BJ (cell line): ENCODE data around the gene NPFFR2. TPM values are rescaled to one million over a fixed set of nuclear protein-coding genes. Genes with fewer than 3 reads are reported as not detected.
"Not testable (repeated sequence)": the region's sequence is repeated elsewhere in the genome, so short reads cannot be mapped to it uniquely, and the experiment has no call there.

Experiments used
- CTCF ChIA-PET: fragments of 350-600 bp; formaldehyde crosslinking; extraction: SDS; loops from one replicate; lab custom pipeline; 2021; ENCODE audit warnings: antibody characterized with exemption, inconsistent platforms; lab: Yijun Ruan, JAX
- POLR2A ChIA-PET: fragments of 300-600 bp; sonication (Branson Sonifier 250); formaldehyde crosslinking; extraction: SDS; loops from one replicate; lab custom pipeline; 2021; ENCODE audit warnings: antibody characterized with exemption; lab: Charles Lee
- DNase-seq: peaks from one replicate; pipeline ENCODE4 v3.0.0-alpha.2; 2011; ENCODE audit warnings: low read depth
- H3K27me3 ChIP-seq: 2 replicates; pipeline ENCODE4 v1.6.0; 2011; ENCODE audit warnings: low read length; ENCODE audit not compliant: control insufficient read depth, insufficient read depth
- H3K36me3 ChIP-seq: 2 replicates; pipeline ENCODE4 v1.5.1; 2011; ENCODE audit warnings: low read length; ENCODE audit not compliant: control insufficient read depth, insufficient read depth
- H3K4me3 ChIP-seq: 2 replicates; pipeline ENCODE4 v1.5.1; 2011; ENCODE audit warnings: low read depth, mild to moderate bottlenecking, control low read depth, low read length
- polyA plus RNA-seq: library from polyadenylated mRNA; depleted of rRNA; stranded (reverse); fragments of >200 nt; gene quantifications from 2 replicates; pipeline ENCODE4 v1.2.3, GENCODE V29; 2011
- TF ChIP-seq, protein P1 (sequence below): IDR thresholded peaks from 2 replicates; pipeline ENCODE4 v1.5.1; 2011; ENCODE audit warnings: low read depth, mild to moderate bottlenecking, control low read depth, inconsistent platforms, low read length, moderate library complexity; ENCODE audit not compliant: insufficient read depth

The NPFFR2 gene
- polyA plus RNA-seq, 1 experiment: not detected

DNA sequence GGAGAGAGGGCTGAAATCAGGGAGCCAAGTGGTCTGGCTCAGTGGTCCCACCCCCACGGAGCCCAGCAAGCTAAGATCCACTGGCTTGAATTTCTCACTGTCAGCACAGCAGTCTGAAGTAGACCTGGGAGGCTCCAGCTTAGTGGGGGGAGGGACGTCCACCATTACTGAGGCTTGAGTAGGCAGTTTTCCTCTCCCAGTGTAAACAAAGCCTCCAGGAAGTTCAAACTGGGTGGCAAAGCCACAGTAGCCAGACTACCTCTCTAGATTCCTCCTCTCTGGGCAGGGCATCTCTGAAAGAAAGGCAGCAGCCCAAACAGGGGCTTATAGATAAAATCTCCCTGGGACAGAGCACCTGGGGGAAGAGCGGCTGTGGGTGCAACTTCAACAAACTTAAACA lies 88.1 kb downstream of the NPFFR2 start:
- ChIA-PET CTCF (no interaction called here), POLR2A (no interaction called here)
- DNase-seq: no peak
- H3K27me3 ChIP-seq: no peaks in the 10 kb centered on the region
- TF ChIP-seq, protein P1, sequence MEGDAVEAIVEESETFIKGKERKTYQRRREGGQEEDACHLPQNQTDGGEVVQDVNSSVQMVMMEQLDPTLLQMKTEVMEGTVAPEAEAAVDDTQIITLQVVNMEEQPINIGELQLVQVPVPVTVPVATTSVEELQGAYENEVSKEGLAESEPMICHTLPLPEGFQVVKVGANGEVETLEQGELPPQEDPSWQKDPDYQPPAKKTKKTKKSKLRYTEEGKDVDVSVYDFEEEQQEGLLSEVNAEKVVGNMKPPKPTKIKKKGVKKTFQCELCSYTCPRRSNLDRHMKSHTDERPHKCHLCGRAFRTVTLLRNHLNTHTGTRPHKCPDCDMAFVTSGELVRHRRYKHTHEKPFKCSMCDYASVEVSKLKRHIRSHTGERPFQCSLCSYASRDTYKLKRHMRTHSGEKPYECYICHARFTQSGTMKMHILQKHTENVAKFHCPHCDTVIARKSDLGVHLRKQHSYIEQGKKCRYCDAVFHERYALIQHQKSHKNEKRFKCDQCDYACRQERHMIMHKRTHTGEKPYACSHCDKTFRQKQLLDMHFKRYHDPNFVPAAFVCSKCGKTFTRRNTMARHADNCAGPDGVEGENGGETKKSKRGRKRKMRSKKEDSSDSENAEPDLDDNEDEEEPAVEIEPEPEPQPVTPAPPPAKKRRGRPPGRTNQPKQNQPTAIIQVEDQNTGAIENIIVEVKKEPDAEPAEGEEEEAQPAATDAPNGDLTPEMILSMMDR: no peak
- H3K36me3 ChIP-seq: no peaks in the 10 kb centered on the region
- H3K4me3 ChIP-seq: no peak overlapping the region

DNA sequence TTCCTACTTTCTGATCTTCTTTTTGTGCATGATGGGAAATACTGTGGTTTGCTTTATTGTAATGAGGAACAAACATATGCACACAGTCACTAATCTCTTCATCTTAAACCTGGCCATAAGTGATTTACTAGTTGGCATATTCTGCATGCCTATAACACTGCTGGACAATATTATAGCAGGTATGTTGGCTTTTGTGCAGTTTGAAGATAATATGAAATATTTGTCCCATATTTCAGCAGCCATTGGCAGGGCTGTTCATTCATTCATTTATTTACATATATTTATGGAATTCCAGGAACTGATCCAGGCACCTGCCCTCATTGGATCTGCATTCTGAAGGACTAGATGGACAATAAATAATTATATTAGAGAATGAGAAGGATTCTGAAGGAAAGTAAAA lies 96.9 kb downstream of the NPFFR2 start:
- POLR2A ChIA-PET: no interaction called here
- no peaks in the 10 kb centered on the region for H3K36me3 ChIP-seq
- CTCF ChIA-PET: no interaction called here
- H3K4me3 ChIP-seq: no peak overlapping the region
- DNase-seq: no peak
- TF ChIP-seq, protein P1: no peak
- no peaks in the 10 kb centered on the region for H3K27me3 ChIP-seq

DNA sequence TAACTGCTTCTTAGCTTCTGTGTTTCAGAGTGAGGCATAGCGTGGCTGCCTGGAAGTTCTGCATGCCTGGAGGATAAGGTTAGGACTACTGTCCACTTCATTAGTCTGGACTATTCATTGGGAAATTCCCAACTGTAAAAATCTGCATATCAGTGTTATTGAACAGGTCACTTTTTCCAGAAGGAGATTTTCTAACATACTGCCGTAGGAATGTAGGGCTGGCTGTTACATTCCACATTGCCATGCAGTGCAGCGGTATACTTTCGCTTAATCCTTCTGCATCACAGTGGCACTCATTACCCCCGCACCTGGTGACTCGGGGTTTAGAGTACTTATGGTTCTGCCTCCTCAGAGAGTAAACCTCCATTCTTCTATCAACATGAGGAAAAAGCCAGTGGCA lies 104.6 kb downstream of the NPFFR2 start:
- Histone ChIP-seq H3K4me3 (no peak overlapping the region), H3K27me3 (no peaks in the 10 kb centered on the region), H3K36me3 (no peaks in the 10 kb centered on the region)
- ChIA-PET POLR2A (no interaction called here), CTCF (no interaction called here)
- DNase-seq: no peak
- TF ChIP-seq, protein P1: no peak

DNA sequence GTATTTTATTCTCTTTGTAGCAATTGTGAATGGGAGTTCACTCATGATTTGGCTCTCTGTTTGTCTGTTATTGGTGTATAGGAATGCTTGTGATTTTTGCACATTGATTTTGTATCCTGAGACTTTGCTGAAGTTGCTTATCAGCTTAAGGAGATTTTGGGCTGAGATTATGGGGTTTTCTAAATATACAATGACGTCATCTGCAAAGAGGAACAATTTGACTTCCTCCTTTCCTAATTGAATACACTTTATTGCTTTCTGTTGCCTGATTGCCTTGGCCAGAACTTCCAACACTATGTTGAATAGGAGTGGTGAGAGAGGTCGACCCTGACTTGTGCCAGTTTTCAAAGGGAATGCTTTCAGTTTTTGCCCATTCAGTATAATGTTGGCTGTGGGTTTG lies 108.2 kb downstream of the NPFFR2 start:
- H3K4me3 ChIP-seq, DNase-seq, H3K27me3 ChIP-seq, POLR2A ChIA-PET, CTCF ChIA-PET, H3K36me3 ChIP-seq: not testable (repeated sequence)

DNA sequence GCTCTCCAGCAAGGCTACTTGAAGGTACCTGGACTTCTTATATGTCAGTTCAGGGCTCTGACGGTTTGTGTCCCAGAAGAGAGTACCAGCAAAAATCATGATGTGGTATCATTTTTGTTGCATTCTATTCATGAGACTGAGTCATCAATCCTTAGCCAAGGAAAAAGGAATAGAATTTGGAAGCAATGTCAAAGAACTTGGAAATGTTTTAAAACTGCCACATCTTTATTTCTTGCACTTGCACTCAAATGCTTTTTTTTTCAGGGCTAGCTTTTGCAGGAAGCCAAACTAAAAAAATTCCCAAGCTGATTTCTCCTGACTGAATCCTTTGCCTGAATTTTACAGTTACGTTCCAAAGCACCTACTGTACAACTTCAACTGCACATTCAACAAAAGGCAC lies 112.4 kb downstream of the NPFFR2 start:
- ChIA-PET POLR2A (no interaction called here), CTCF (no interaction called here)
- TF ChIP-seq, protein P1: no peak
- Histone ChIP-seq H3K4me3 (no peak overlapping the region), H3K27me3 (no peaks in the 10 kb centered on the region), H3K36me3 (no peaks in the 10 kb centered on the region)
- DNase-seq: no peak

DNA sequence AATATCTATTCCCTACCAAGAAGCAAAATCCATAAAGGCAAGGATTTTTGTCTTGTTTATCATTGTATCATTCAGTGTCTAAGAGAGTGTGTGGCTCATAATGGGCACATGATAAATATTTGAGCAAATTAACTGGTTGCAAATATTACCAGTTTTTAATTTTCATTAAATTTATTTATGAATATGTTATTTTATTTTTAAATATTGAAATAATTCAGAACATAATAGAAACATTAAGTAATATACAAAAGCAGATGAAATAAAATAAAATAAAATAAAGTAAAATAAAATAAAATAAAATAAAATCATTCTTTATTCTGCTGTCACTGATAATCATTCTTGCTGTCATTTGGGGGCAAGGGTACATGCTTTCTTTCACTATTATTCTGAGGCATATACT lies 120.9 kb downstream of the NPFFR2 start:
- POLR2A ChIA-PET: no interaction called here
- no peak overlapping the region for H3K4me3 ChIP-seq
- TF ChIP-seq, protein P1: no peak

DNA sequence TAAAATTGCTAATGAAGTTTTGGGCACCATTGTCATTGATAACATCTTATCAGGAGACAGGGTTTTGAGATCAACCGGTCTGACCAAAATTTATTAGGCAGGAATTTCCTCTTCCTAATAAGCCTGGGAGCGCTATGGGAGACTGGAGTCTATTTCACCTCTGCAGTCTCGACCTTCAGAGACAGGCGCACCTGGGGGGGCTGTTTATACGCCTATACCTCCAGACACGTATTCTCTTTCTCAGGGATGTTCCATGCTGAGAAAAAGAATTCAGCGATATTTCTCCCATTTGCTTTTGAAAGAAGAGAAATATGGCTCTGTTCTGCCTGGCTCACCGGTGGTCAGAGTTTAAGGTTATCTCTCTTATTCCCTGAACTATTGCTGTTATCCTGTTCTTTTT lies 121.8 kb downstream of the NPFFR2 start:
- H3K4me3 ChIP-seq, H3K27me3 ChIP-seq, POLR2A ChIA-PET, H3K36me3 ChIP-seq, DNase-seq, CTCF ChIA-PET: not testable (repeated sequence)

More for the DNA sequence above, 120.9 kb downstream of the NPFFR2 start:
- Histone ChIP-seq H3K36me3 (no peaks in the 10 kb centered on the region), H3K27me3 (no peaks in the 10 kb centered on the region)
- DNase-seq: no peak
- CTCF ChIA-PET: no interaction called here

DNA sequence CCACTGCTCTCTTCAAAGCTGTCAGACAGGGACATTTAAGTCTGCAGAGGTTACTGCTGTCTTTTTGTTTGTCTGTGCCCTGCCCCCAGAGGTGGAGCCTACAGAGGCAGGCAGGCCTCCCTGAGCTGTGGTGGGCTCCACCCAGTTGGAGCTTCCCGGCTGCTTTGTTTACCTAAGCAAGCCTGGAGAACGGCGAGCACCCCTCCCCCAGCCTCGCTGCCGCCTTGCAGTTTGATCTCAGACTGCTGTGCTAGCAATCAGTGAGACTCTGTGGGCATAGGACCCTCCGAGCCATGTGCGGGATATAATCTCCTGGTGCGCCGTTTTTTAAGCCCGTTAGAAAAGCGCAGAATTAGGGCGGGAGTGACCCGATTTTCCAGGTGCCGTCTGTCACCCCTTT lies 137.5 kb downstream of the NPFFR2 start:
- H3K36me3 ChIP-seq, POLR2A ChIA-PET, DNase-seq, H3K27me3 ChIP-seq, CTCF ChIA-PET, H3K4me3 ChIP-seq: not testable (repeated sequence)
